ENCODE results near the gene MED10.
"Not testable (repeated sequence)": the region's sequence is repeated elsewhere in the genome, so short reads cannot be mapped to it uniquely, and the experiment has no call there.

MED10 gene

DNA sequence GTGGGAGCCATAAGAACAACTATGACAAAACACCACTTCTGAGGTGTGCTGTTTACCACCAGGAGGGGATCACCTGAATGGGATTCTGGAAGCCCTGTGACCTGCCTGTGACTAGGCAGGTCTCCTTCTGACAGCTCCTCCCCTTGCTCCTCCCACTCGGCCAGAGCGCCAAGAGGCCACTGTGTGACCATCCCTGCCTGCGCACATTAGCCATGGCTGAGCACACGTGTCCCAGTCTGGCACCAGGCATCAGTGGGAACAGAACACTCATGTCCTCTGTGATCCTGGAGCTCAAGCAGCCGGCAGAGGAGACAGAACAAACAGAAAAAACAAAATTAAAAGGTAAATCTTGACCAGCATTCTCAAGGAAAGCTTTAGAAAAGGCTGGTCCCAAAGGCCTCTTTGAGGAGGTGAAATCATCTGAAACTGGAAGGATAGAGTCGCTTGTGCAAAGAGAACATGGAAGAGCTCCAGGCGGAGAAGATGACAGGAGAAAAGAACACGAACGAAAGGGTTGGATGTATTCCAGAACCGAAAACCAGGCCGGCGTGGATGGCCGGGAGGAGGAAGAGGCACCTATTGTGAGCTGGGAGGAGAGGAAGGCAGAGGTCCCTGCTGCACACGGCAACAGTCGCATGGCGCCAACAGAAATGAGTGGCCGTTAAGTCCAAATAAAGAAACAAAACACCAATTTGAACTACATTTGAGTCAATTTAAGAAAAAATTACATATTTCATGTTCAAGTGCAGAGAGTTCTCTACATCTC, 5.1 kb downstream of the MED10 start:
- DNase-seq (ENCODE audit: low read depth in 2 of 2): no peak

DNA sequence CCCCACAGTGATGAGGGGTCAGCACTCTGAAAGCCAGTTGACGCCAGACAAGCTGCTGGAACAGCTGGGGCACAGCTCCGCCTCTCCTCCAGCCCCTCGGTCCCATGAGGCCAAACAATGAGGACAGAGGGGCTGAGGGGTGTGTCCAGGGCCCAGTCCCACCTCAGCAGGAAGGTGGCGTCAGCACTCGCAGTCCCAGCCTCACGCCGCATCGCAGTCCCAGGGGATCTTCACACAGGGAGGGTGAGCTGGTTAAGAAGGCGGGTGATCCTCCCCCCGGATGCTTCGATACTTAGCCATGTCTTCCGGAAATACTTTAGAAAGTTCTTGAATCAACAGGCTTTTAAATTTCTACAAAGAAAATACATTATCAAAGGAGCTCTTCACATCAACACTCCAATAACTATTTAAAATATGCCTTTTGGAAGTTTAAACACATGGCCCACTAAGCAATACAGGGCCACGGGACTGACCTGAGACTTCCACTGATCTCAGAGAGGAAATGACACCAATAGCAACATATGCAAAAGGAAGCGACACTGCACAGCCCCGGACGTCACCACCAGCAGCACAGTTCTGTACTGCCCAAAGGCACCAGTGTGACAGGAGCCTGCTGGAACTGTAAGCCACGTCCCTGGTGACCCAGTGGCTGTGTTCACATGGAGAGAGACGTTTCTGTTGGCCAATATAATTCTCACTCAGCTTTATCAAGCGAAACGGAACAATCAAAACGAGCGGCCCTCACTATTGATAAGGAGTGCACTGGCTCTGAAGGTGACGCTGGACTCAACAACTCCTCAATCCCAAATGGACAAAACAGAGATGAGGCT, 5.9 kb downstream of the MED10 start:
- DNase-seq (ENCODE audit: low read depth in 2 of 2): no peak

DNA sequence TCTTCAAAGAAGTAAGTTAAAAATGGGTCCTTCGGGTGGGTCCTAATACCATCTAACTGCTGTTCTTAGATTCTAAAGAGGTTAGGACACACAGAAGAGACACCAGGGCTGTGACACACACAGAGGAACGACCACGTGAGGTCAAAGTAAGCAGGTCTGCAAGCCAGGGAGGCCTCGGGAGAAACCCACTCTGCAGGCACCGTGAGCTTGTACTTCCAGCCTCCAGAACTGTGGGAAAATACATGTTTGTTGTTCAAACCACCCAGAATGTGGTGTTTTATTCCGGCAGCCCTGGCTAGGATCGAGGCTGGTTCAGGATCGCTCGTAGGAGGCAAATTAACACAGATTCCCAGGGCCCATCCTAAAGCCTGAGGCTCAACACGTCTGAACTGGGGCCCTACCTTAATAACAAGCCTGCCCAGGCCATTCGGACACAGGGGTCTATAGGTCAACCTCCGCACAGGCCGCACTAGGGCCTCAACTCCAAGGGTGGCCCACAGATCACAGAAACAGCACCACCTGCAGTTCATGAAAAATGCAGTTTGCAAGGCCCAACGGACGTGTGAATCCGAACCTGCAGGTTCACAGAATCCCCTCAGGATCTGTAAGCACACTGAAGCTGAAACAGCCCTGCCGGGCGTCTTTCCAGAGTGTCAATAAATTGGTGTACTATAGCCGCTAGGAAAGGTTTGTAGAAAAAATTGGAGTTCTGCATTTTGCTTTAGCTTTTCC, 7.1 kb downstream of the MED10 start:
- no peak for DNase-seq (ENCODE audit: low read depth in 2 of 2)

DNA sequence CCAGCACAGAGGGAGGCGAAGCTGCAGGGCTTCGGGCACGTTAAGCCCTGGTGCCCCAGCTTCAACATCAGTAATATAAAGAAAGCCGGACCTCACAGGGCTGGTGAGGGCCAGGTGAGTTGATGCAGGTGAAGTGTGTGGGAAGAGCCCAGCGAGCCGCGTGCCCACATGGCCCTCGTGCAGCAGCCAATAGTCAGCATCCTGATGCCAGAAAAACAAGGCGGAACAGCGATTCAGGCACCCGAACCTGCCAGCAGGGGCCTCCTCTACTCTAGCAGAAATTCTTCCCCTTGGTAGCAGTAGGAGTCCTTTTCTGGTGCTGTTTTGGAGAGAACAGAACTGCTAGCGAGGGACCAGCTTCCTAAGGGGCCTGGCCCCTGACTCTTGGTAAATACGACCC, 7.8 kb downstream of the MED10 start:
- no peak for DNase-seq (ENCODE audit: low read depth in 2 of 2)

DNA sequence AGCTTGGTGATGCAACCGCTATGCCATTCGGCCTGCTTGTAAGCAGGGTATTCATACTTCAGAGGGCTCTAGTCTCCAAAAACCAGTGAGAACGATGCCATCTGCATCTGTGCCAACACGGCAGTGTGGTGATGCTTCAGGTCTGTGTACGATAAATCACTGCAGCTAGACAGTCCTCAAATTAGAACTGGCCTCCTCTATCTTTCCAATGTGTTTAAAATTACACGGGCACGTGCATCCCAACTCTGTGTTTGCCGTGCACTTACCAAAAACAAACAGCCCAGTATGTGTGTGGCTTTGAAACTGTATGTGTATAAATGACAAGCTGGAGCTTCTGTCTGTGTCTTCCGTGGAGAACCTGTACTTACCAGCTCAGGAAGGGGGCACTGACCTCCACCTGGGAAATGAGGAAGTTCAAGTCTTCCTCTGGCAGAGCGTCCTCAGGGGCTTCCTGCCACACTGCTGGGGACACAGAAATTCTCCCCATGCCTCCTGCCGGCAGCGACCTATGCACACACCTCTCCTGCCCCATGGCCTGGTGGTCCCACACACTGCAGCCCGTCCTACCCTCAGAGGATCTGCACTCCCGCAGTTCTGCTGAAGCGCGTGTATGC, 12.3 kb downstream of the MED10 start:
- DNase-seq (ENCODE audit: low read depth in 2 of 2): no peak

DNA sequence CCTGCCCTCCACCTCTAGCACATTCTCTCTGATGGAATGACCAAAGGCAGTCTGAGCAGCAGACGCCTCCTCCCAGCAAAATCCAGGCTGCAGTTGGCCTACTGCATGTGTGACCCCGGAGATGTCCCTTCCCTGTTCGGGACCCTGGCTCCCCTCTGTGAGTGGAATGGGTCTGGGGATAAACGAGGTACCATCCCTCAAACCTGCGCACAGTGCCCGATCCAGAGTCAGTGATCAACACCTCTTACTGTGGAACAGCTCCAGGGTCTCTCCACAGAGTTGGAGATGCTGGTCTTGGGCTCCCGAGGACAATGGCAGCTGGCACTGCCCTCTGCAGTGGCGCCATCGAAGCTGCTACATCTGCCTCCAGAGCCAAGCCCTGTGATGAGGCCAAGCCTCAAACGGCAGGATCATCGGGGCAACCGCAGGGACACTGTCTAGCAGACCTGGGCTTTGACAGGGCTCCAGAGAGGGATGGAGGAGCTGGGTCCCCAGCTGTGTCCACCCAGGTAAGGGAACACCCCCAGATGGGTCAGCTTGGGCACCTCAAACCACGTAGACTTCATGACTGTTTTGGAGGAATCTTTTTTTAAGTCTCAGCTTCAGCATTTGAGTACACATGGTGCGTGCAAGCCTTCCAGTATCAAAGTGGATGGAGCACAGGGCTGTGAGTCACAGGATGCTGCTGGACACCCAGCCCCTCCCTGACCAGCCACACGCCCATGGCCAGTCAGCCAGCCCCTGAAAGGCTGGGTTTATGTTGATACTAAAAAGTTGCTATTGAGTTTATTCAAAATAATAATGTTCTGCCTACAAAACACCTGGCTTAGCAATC, 13.0 kb downstream of the MED10 start:
- no peak for DNase-seq (ENCODE audit: low read depth in 2 of 2)

DNA sequence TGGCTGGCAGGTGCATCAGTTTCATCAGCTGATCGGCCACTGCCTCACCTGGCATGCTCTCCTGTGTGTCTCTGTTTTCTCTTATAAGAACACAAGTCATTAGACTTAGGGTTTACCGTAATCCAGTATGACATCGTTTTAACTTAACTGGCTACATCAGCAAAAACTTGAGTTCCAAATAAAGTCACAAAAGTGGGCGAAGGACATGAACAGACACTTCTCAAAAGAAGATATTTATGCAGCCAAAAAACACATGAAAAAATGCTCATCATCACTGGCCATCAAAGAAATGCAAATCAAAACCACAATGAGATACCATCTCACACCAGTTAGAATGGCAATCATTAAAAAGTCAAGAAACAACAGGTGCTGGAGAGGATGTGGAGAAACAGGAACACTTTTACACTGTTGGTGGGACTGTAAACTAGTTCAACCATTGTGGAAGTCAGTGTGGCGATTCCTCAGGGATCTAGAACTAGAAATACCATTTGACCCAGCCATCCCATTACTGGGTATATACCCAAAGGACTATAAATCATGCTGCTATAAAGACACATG, 14.8 kb downstream of the MED10 start:
- DNase-seq (ENCODE audit: low read depth in 2 of 2): not testable (repeated sequence)

DNA sequence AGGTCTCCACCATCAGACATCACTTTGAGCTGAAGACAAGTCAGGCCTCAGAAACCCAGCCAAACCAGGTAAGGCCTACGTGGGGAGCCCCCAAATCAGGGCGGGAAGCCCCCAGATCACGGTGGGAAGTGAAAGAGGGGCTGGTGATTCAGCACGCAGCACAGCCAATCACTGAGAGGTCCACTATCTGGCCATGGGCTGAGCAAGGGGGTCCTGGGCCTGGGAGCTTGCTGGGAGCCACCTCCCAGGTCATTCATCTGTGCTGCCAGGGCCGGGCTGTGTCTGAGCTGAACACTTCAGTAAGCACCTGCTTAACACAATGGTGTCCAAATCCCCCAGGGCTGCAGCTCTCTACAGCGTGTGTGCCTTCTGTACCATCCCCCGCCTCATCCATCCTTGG, 15.5 kb downstream of the MED10 start:
- no peak for DNase-seq (ENCODE audit: low read depth in 2 of 2)

DNA sequence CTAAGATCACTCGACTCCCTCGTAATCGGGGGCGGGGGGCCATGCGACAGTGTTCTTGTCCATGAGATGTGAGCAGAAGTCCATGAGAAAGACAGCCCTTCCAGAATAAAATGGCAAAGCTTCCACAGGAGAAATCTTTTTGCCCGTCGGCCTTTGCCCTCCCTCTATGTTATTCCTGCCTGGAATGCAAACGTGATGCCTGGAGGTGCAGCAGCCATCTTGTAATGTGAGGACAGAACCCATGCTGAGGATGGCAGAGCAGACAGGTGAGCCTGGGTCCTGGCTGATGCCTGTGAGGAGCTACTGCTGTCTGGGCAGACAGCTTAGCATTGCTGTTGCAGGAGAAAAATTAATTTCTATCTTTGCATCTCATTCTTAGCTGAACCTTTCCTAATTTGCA, 17.2 kb downstream of the MED10 start:
- no peak for DNase-seq (ENCODE audit: low read depth in 2 of 2)

DNA sequence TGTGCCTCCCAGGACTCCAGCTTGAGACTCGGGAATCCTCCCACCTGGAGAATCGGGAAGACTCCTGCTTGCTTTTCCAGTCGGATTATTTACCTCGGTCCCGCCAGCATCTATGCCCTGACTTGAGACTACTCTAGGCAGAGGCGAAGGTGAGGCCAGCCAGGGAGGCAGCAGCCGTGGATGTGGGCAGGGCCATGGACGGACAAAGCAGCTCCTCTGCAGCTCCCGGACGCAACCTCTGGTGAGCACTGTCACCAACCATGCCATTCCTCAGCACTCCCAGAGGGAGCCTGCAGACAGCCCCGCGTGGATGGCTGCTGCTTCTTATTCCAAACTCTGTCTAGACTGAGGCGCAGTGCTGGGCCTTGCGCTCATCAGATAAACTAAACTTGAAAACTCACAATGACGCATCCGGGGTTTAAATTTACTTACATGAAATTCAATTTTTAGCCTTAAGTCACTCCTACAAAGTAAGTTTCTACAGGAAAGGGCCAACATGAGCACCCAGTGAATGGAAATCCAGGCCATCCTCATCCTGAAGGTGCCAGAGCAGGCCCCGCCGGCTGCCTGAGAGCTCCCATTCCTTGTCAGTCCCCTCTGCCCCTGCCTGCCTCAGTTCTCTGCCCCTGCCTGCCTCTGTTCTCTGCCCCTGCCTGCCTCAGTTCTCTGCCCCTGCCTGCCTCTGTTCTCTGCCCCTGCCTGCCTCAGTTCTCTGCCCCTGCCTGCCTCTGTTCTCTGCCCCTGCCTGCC, 17.8 kb downstream of the MED10 start:
- no peak for DNase-seq (ENCODE audit: low read depth in 2 of 2)

DNA sequence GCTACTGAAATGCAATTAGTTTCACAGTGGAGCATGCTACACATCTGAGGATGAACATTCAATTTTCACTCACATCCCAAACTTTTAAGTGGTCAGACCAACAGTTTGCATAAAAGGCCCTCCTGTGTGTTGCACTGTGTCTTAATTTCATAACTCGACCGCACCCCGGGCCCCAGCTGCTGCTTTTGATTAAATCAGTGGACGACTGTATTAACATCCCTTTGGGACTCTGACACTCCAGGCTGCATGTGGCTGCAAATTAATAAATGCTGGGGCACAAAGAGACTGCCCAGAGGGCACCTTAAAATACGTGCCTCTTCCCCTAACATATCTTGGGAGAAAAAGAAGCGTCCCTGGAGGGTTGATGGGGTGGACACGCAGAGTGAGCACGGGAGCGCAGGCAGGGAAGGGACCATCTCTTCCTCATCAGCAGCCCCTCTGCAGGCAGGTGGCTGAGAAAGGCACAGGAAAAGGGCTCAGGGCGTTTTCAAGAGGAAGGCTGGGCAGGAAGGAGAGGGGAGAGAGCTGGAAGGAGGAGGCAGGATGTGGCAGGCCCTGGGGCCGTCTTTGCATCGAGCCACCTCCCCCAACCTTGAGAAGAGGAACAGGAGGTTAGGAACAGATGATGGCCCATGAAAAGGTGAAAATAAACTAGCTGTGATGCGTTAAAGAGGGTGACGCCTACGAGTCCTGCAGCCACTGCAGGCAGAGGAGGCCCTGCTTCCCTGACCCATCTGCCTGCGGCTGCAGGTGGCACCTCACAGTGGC, 18.6 kb downstream of the MED10 start:
- no peak for DNase-seq (ENCODE audit: low read depth in 2 of 2)

DNA sequence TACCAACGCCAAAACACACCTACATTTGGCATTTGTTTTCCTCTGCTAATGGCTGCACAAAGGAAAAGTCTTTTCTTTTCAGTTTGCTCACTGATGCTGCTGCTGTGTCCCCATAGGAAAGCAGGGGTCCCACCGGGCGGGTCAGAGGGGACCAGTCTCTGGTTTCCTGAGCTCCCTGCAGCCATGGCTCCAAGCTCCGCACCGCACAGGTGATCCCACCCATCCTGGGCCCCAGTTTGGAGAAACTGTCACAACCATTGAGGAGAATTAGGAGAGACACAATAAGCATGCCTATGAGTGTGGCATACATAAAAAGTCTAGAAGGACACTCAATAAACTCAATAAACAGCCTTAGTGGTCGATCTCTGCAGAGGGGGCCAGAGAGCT, 19.9 kb downstream of the MED10 start:
- no peak for DNase-seq (ENCODE audit: low read depth in 2 of 2)

DNA sequence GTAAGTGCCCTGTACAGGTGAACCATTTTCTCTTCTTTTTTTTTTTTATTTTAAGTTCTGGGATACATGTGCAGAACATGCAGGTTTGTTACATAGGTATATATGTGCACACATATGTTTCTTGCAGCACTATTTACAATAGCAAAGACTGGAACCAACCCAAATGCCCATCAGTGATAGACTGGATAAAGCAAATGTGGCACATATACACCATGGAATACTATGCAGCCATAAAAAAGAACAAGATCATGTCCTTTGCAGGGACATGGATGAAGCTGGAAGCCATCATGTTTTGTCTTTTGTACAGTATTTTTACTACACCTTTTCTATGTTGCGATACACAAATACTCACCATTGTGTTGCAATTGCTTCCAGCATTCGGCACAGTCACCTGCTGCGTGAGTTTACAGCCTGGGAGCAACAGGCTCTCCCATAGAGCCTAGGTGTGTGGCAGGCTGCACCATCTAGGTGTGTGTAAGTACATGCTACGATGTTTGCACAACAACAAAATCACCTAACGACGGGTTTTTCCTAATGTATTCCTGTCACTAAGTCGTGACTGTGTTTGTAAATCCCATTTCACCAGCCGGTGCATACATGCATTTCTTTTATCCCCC, 20.4 kb downstream of the MED10 start:
- DNase-seq (ENCODE audit: low read depth in 2 of 2): not testable (repeated sequence)

DNA sequence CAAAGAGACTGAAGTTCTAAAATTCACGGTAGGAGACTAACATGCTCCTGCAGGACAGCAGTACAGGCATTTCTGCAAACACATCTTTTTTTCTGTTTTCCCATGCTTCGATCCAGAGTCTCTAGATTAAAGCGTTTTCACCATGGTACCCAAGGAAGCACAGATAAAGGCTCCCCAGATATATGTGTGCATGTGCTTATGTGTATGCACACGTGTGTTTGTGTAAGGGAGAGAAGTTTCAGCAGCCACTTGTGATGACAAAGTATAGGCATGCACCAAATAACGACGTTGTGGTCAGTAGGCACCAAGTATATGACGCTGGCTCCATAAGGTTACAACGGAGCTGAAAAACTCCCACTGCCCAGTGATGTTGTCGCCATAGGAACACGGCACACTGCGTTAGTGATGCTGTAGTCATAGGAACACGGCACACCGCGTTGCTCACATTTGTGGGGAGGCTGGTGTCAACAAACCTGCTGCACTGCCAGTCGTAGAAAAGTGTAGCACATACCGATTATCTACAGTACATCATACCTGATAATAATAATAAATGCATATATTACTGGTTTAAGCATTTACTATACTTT, 21.7 kb downstream of the MED10 start:
- DNase-seq (ENCODE audit: low read depth in 2 of 2): no peak

DNA sequence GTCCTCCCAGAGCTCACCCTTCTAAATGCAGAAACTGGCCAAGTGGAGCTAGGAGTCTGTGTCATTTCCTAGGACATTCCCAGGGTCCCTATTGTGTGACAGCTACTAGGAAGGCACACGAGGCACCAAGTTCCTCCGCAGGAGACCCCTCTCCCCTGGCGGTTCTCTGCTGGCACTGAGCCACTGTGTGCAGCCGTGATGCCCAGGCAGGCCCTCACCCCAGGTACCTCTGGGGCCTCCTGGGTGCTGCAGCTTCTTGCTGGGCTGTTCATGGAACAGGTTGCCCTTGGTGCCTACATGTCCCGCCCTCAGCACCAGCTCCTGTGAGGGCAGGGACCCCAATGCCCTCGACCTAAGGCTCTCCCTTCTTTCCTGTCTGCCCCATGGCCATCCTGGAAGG, 23.1 kb downstream of the MED10 start:
- DNase-seq (ENCODE audit: low read depth in 2 of 2): no peak

DNA sequence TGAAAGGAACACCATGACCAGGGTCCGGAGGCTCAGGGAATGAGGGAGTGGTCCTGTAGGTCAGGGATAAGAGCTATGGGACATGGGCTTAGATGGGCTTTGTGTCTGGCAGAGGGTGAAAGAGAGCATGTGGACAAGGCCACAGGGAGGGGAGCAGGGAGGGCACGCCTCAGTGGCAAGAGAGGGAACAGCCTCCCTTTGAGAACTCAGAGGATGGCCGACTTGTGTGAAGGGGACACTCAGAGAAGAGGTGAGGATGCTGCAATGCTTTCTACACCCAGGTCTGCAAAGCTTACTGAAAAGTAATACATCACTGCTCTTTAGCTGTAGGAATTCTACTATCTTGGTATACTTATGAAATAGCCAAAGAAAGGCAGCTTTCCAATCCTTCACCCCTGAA, 23.5 kb downstream of the MED10 start:
- DNase-seq (ENCODE audit: low read depth in 2 of 2): no peak

DNA sequence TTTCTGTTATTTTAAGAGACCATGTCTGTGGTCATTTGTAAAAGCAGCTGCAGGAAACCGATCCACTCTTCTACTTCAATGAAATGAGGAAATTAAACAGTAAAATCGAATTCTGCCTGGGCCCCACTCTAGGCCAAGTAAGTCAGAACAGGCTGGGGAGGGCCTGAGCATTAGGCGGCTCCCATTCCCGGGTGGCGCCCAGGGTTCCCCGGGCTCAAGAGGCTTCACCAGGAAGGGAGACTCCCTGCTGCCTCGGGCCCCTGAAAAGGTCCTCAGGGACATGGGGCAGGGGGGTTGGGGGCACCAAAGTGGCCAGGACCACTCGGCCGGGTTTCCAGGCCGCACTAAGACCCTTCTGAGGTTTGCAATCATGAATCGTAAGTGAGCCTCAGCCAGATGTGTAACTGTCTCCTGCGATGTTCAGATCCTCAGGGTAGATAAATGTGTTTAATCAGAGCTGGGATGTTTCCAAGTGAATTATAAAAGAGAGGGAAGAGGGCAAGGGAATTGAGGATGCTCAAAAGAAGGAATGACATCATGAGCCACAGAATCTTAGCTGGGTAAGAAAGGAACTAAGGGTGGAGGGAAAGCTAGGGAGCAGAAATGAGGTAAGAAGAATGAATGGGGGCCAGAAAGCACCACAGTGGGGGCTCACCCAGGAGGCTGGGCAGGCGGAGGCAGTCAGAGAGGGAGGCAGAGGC, 24.6 kb downstream of the MED10 start:
- no peak for DNase-seq (ENCODE audit: low read depth in 2 of 2)
